Endothelial cell of umbilical vein (primary cell): ENCODE results near the gene TTLL7. TPM values are rescaled to one million over a fixed set of nuclear protein-coding genes. Genes with fewer than 3 reads are reported as not detected.

Experiments used
- BruUV-seq: library from RNA; stranded (reverse); fragments of 400-500 nt; replicated peaks from 2 replicates; lab custom pipeline; 2021; lab: Mats Ljungman, UMichigan
- CTCF ChIA-PET: fragments of 300-600, 350-600 bp; sonication (Branson Sonifier 250); formaldehyde crosslinking; loops from one replicate; lab custom pipeline; 2021; ENCODE audit warnings: antibody characterized with exemption, inconsistent platforms; lab: Charles Lee
- POLR2A ChIA-PET: fragments of 300-600, 350-600 bp; sonication (Branson Sonifier 250); formaldehyde crosslinking; loops from one replicate; lab custom pipeline; 2021; ENCODE audit warnings: antibody characterized with exemption, inconsistent platforms; lab: Charles Lee
- DNase-seq: peaks from one replicate; pipeline ENCODE4 v3.0.0-alpha.2; 2011; ENCODE audit warnings: low read depth, low spot score
- FAIRE-seq: peaks from 2 replicates; lab custom pipeline; 2011; peaks lifted over from hg19 to GRCh38; lab: Jason Lieb, UNC
- H2AFZ ChIP-seq: 2 replicates; pipeline ENCODE4 v1.6.0; 2012; ENCODE audit warnings: low read depth, low read length, control low read depth, inconsistent platforms
- H3K27ac ChIP-seq: 2 replicates; pipeline ENCODE4 v1.5.1; 2011; ENCODE audit warnings: low read depth, mild to moderate bottlenecking, control low read depth, low read length, moderate library complexity; ENCODE audit not compliant: insufficient read depth
- H3K27me3 ChIP-seq, 2 experiments: 2 replicates each; pipeline versions ENCODE4 v1.6.0 to v1.6.1; 2011; ENCODE audit warnings: low read length in 2 of 2, mixed read lengths in 1 of 2; ENCODE audit not compliant: control insufficient read depth in 2 of 2, insufficient read depth in 2 of 2
- H3K36me3 ChIP-seq, 2 experiments: 2 replicates in 1 of 2; 3 replicates in 1 of 2; pipeline ENCODE4 v1.5.1; 2011; ENCODE audit warnings: low read length in 2 of 2, mild to moderate bottlenecking in 1 of 2, moderate library complexity in 1 of 2; ENCODE audit not compliant: control insufficient read depth in 2 of 2, insufficient read depth in 2 of 2; ENCODE audit errors: extremely low read depth in 1 of 2
- H3K4me1 ChIP-seq: 3 replicates; pipeline ENCODE4 v1.5.1; 2011; ENCODE audit warnings: mild to moderate bottlenecking, low read length; ENCODE audit not compliant: control insufficient read depth, insufficient read depth; ENCODE audit errors: extremely low read depth
- H3K4me2 ChIP-seq: 2 replicates; pipeline ENCODE4 v1.6.1; 2011; ENCODE audit warnings: low read length, control low read depth, mixed read lengths; ENCODE audit not compliant: insufficient read depth
- H3K4me3 ChIP-seq, 3 experiments: fragments of 200-600 bp in 1 of 3; sonication (generic), shearing (Covaris generic) in 1 of 3; replicated peaks in 1 of 3; 2 replicates each; pipeline ENCODE4 v1.5.1; 2011 to 2016; ENCODE audit warnings: control low read depth in 3 of 3, low read length in 3 of 3, mild to moderate bottlenecking in 2 of 3, inconsistent platforms in 1 of 3, low read depth in 1 of 3, moderate library complexity in 1 of 3; ENCODE audit not compliant: insufficient read depth in 1 of 3
- H3K79me2 ChIP-seq: 2 replicates; pipeline ENCODE4 v1.6.0; 2012; ENCODE audit warnings: low read length, inconsistent platforms; ENCODE audit not compliant: control insufficient read depth, insufficient read depth
- H3K9ac ChIP-seq: replicated peaks from 2 replicates; pipeline ENCODE3; 2011; ENCODE audit warnings: low read length, control low read depth; ENCODE audit not compliant: insufficient read depth; ENCODE audit errors: extremely low read depth
- H3K9me1 ChIP-seq: replicated peaks from 3 replicates; pipeline ENCODE4 v1.6.0; 2011; ENCODE audit warnings: mild to moderate bottlenecking, low read length; ENCODE audit not compliant: control insufficient read depth, insufficient read depth; ENCODE audit errors: extremely low read depth
- H3K9me3 ChIP-seq: replicated peaks from 2 replicates; pipeline ENCODE4 v1.5.1; 2012; ENCODE audit warnings: low read length, inconsistent platforms; ENCODE audit not compliant: control insufficient read depth, insufficient read depth
- H4K20me1 ChIP-seq: replicated peaks from 2 replicates; pipeline ENCODE3; 2011; ENCODE audit warnings: mild to moderate bottlenecking, low read length; ENCODE audit not compliant: control insufficient read depth, insufficient read depth; ENCODE audit errors: extremely low read depth
- CTCF ChIP-seq, 2 donors: IDR thresholded peaks; 1 replicate in 1 of 2; 2 replicates in 1 of 2; pipeline ENCODE4 v1.5.1; 2011; ENCODE audit warnings: low read length in 2 of 2, mild to moderate bottlenecking in 2 of 2, moderate library complexity in 2 of 2, control low read depth in 1 of 2, inconsistent platforms in 1 of 2, low read depth in 1 of 2; ENCODE audit not compliant: insufficient read depth in 1 of 2; ENCODE audit errors: extremely low read depth in 1 of 2
- EZH2 ChIP-seq: IDR thresholded peaks from 2 replicates; pipeline ENCODE4 v1.6.1; 2012; ENCODE audit warnings: borderline replicate concordance, low read depth, mild to moderate bottlenecking, moderate library complexity, low read length, inconsistent platforms; ENCODE audit not compliant: severe bottlenecking
- FOS ChIP-seq: IDR thresholded peaks from 2 replicates; pipeline ENCODE4 v1.6.1; 2011; ENCODE audit warnings: mild to moderate bottlenecking, low read length, moderate library complexity, borderline replicate concordance; ENCODE audit not compliant: insufficient read depth
- GATA2 ChIP-seq: IDR thresholded peaks from 2 replicates; pipeline ENCODE4 v1.7.0; 2011; ENCODE audit warnings: low read depth, mild to moderate bottlenecking, moderate library complexity, mixed read lengths, low read length; ENCODE audit not compliant: insufficient read length, insufficient read depth
- JUN ChIP-seq: IDR thresholded peaks from 2 replicates; pipeline ENCODE4 v1.6.1; 2011; ENCODE audit warnings: borderline replicate concordance, low read depth; ENCODE audit not compliant: insufficient read length, insufficient read depth
- MAX ChIP-seq: IDR thresholded peaks from 2 replicates; pipeline ENCODE4 v1.6.1; 2011; ENCODE audit not compliant: insufficient read depth, insufficient read length
- POLR2A ChIP-seq: IDR thresholded peaks from 2 replicates; pipeline ENCODE4 v1.6.1; 2012; ENCODE audit warnings: low read depth, mild to moderate bottlenecking, control low read depth, low read length
- POLR2AphosphoS5 ChIP-seq: IDR thresholded peaks from 2 replicates; pipeline ENCODE4 v1.6.1; 2012; ENCODE audit warnings: low read depth, mild to moderate bottlenecking, control low read depth, low read length, moderate library complexity; ENCODE audit not compliant: insufficient read depth
- dilution Hi-C: fragments of 300-500 bp; cut with MboI; formaldehyde crosslinking; loops from one replicate; pipeline ENCODE4 v1.15.0; 2019; ENCODE audit warnings: low sequenced_read_pairs; ENCODE audit not compliant: extremely low pct_ligation_motif_present
- intact Hi-C: fragments of 100-400 bp; cut with micrococcal nuclease; formaldehyde crosslinking; loops from one replicate; pipeline ENCODE4 v1.10.0; 2022
- polyA plus RNA-seq, 4 experiments: library from polyadenylated mRNA; depleted of rRNA in 3 of 4; stranded (reverse) in 3 of 4; unstranded in 1 of 4; fragments of >200 nt; gene quantifications; 2 replicates each; pipeline versions ENCODE4 v1.2.1 to v1.2.3, GENCODE V29; 2011 to 2012; ENCODE audit warnings: missing spikeins in 1 of 4
- total RNA-seq: library from RNA; stranded (reverse); gene quantifications from 2 replicates; pipeline ENCODE4 v1.2.3, GENCODE V29; 2021

The TTLL7 gene
- total and polyA plus RNA-seq, 2 donors (not counting 3 experiments of a cell fraction or from before 2014, with no cell fraction given) = 2.1 to 11.7 TPM

GRCh38 chr1:83849191-83850061 is 149.5 kb downstream of the TTLL7 start:
- ChIA-PET POLR2A (no interaction called here), CTCF (no interaction called here)
- dilution Hi-C loops (no loop called here), intact Hi-C loops (no loop called here)
- FAIRE-seq (no peak), DNase-seq (peak; percentile 11)
- BruUV-seq = no TSS peak
- Histone ChIP-seq H3K9me1 (no peaks in the 10 kb centered on the region), H3K9me3 (no peaks in the 10 kb centered on the region), H3K4me2 (no peak overlapping the region), H3K27ac (no peak overlapping the region), H4K20me1 (no peaks in the 10 kb centered on the region), H3K4me1 (no peaks in the 10 kb centered on the region), H3K27me3 (peaks cover 0 to 2% of the 10 kb centered on the region in 2 experiments), H3K4me3 (no peak overlapping the region), H3K9ac (no peak overlapping the region), H3K36me3 (no peaks in the 10 kb centered on the region), H2AFZ (no peak overlapping the region), H3K79me2 (no peaks in the 10 kb centered on the region)
- TF ChIP-seq MAX = no peak
- TF ChIP-seq POLR2AphosphoS5 = no peak
- TF ChIP-seq GATA2 = no peak
- no peak for TF ChIP-seq CTCF (IDR thresholded peaks at IDR 0.05; ENCODE audit: extremely low read depth in 1 of 2, insufficient read depth in 1 of 2, low read depth in 1 of 2, low read length in 2 of 2)
- no peak for TF ChIP-seq POLR2A
- no peak for TF ChIP-seq JUN
- TF ChIP-seq FOS = no peak
- no peak for TF ChIP-seq EZH2
